DMS53 treated with DMSO at 0.1 percent for 48 hours (cell line): ENCODE data around the gene HECW1.

Experiments
- DNase-seq: peaks from one replicate; lab custom pipeline; 2025; ENCODE audit not compliant: unreplicated experiment; lab: John Stamatoyannopoulos, UW

HECW1 gene

GRCh38 chr7:43405948-43406347, 293.5 kb downstream of the HECW1 start:
- DNase-seq: no peak

GRCh38 chr7:43406961-43407360, 294.5 kb downstream of the HECW1 start:
- no peak for DNase-seq

- no peak for DNase-seq
Observed at GRCh38 chr7:43408981-43409380, 296.5 kb downstream of the HECW1 start.

- no peak for DNase-seq
Observed at GRCh38 chr7:43417455-43417854, 305.0 kb downstream of the HECW1 start.

GRCh38 chr7:43430411-43430810, 318.0 kb downstream of the HECW1 start:
- DNase-seq: no peak

- no peak for DNase-seq
Observed at GRCh38 chr7:43431020-43431595, 318.7 kb downstream of the HECW1 start.

GRCh38 chr7:43433639-43434038, 321.2 kb downstream of the HECW1 start:
- no peak for DNase-seq

- DNase-seq: no peak
Observed at GRCh38 chr7:43437001-43437400, 324.6 kb downstream of the HECW1 start.

- DNase-seq: no peak
Observed at GRCh38 chr7:43438897-43439479, 326.5 kb downstream of the HECW1 start.

- peak; percentile 53 for DNase-seq
Observed at GRCh38 chr7:43439631-43440401, 327.4 kb downstream of the HECW1 start.

- no peak for DNase-seq
Observed at GRCh38 chr7:43441231-43442130, 329.0 kb downstream of the HECW1 start.

GRCh38 chr7:43443381-43443780, 330.9 kb downstream of the HECW1 start:
- no peak for DNase-seq

- DNase-seq: no peak
Observed at GRCh38 chr7:43444711-43445578, 332.5 kb downstream of the HECW1 start.

- no peak for DNase-seq
Observed at GRCh38 chr7:43449577-43449976, 337.1 kb downstream of the HECW1 start.

GRCh38 chr7:43450894-43451293, 338.4 kb downstream of the HECW1 start:
- no peak for DNase-seq

GRCh38 chr7:43454936-43455518, 342.6 kb downstream of the HECW1 start:
- DNase-seq: peak; percentile 23

- no peak for DNase-seq
Observed at GRCh38 chr7:43456200-43456599, 343.8 kb downstream of the HECW1 start.

GRCh38 chr7:43458330-43459018, 346.0 kb downstream of the HECW1 start:
- DNase-seq: no peak

GRCh38 chr7:43459019-43459337, 346.5 kb downstream of the HECW1 start:
- DNase-seq: no peak
